NCI-H446 treated with DMSO at 0.1 percent for 48 hours (cell line): ENCODE results near the gene RBBP8.

ENCODE experiments used
- DNase-seq: peaks from one replicate; lab custom pipeline; 2025; lab: John Stamatoyannopoulos, UW

Gene RBBP8

DNA sequence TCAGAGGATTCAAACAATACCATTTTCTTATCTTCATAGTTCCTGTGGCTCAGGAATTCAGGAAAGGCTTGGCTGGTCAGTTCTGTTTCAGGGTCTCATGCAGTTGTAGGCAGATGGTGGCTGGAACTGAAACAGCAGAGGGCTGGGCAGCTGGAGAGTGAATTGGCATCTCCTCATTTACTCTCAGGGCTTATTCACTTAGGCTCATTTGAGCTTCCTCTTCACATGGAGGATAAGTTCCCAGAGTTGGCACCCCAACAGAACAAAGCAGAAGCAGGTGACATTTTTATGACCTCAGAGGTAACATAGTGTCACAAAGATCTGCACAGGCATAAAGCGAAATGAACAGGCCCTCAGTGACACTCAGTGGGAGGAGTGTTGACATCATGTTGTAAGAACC, 66.1 kb downstream of the RBBP8 start:
- no peak for DNase-seq

DNA sequence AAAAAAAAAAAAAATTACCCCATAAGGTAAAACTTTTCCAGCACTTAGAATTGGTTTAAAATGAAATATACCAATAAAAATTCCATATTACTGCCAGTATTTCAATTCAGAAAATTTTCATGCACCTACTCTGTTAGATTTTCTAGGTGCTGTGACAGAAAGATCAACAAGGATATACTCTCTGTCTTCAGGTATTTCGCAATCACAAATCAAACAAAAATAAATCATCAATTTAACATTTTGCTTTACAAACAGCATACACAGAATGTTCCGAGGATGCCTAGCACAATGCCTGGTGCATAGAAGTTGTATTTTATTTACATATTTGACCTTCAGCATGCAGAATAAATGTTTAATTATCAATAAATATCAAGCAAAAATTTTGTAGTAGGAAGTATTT, 66.5 kb downstream of the RBBP8 start:
- no peak for DNase-seq

DNA sequence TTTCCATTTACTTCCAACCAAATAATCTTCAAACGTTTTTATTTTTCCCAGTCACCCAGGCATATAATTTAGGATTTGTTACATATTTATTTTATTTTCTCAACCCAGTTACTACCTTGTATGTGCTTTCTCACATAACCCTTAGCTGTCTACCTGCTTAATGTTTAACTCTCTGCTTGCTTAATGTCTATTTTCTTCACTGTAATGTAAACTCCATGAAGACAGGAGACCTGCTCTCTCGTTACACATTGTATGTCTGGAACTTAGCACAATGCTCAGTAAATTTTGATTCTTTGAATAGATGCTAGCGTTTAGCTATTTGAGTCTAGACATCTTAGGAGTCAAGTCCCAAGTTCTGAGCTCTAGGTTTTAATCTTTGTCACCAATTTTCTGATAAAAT, 70.2 kb downstream of the RBBP8 start:
- DNase-seq: no peak

DNA sequence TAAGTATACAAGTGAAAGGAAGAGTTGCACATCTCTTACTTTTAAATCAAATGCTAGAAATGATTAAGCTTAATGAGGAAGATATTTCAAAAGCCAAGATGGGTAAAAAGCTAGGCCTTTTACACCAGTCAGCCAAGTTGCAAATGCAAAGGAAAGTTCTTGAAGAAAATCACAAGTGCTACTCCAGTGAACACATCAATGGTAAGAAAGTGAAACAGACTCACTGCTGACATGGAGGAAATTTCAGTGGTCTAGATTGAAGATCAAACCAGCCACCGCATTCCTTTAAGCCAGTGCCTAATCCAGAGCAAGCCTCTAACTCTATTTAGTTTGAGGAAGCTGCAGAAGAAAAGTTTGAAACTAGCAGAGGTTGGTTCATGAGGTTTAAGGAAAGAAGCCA, 79.1 kb downstream of the RBBP8 start:
- DNase-seq: no peak

DNA sequence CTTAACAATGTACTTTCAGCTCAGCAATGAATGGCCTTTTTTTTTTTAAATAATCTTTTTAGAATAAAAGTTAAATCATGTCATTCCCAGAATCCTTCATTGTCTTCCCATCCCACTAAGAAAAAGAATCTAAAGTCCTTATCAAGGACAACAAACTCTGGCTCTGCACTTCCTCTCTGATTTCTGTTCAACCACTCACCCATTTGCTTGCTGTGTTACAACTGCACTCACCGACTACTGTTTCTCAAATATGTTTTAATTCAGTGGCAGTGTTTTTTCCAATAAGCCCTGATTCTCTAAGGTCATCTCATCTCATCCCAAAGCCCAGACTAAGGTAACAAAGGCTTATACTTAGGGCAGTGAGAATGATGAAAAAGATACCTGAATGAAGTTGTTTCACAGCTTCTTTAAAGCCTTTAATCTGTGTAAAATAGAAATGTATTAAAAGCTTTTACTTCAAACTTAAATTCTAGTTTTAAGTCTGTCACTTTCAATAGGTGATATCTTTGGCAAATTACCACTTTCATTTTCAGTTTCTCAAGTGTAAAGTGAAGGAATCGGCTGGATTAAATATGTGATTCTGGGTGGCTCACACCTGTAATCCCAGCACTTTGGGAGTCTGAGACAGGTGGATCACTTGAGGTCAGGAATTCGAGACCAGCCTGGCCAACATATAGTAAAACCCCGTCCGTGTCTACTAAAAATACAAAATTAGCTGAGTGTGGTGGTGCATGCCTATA, 87.6 kb downstream of the RBBP8 start:
- DNase-seq: no peak

DNA sequence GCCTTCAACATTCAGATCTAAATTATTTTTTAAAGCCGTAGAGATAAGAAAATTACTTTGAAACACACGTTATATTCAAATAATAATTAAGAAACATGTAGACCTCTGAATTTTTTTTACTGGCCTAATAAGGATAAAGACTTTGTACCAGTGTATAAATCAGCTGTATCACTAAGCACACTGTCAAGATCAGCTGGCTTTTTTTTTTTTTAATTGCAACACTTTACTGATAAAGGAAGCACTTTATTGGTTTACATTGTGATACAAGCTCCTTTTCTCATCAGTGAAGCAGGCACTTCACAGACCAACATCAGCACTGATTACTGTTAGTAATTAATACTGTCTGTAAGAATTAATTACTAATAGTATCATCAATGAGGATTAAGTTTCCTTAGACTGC, 88.5 kb downstream of the RBBP8 start:
- DNase-seq: no peak

DNA sequence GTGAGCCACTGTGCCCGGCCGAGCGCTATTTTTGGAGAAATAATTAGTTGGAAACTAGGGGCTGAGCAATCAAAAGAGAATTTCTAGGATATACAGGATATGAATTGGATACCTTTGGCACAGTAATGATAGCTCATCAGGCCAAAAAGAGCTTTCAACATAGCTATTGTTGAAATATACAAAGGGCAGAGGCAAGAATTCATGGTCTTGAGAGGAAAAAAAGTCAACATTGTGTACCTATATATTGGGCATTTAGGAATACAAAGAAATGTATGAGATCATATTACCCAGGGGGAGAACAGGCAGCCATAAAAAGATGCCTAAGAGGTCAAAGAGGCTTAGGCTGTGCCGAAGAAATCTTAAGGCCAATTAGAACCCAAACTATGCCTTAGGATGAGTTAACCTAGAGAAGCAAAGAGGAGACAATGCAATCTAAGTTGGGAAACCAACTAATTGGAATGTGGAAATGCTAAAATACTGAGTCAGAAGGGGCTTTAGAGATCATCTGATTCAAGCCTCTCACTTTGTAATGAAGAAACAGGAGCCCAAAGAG, 99.0 kb downstream of the RBBP8 start:
- no peak for DNase-seq

DNA sequence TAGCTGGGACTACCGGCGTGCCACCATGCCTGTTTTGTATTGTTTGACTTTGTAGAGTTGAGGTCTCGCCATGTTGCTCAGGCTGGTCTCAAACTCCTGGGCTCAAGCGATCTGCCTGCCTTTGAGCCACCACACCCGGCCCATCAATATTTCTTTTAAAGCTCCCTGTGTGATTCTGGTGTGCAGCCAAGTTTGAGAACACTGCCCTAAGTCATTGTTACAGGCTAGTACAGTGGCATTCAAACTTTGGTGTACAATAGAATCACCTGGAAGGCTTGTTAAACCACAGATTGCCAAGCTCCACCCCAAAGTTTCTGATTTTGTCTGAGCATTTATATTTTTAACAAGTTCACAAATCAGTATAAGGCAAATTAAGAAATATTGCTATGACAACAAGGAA, 99.9 kb downstream of the RBBP8 start:
- no peak for DNase-seq

DNA sequence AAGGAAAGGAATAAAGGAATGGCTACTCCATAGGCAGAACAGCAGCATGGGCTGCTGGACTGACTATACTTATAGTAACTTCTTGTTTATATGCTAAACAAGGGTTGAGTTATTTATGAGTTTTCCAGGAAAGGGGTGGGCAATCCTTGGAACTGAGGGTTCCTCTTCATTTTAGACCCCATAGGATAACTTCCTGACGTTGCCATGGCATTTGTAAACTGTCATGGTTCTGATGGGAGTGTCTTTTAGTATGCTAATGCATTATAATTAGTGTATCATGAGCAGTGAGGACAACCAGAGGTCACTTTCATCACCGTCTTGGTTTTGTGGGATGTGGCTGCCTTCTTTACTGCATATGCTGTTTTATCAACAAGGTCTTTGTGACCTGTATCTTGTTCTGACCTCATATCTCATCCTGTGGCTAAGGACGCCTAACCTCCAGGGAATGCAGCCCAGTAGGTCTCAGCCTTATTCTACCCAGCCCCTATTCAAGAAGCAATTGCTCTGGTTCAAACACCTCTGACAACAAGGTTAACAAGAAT, 103.6 kb downstream of the RBBP8 start:
- DNase-seq: no peak

DNA sequence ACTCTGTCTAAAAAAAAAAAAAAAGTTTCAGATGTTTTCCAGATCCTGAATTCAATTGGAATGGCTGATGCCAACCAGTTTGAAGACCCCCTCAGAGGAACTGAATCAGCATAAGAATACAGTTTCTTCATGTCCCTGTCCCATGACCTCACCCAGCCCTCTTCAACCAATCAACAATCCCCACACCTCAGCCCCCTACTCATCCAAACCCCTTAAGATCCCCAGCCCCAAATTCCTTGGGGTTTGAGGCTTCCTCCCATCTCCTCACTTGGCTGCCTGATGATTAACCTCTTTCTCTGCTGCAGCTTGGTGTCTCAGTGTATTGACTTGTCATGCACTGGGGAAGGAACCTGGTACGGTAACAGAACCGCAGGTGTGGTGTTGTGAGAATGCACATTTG, 104.5 kb downstream of the RBBP8 start:
- no peak for DNase-seq

DNA sequence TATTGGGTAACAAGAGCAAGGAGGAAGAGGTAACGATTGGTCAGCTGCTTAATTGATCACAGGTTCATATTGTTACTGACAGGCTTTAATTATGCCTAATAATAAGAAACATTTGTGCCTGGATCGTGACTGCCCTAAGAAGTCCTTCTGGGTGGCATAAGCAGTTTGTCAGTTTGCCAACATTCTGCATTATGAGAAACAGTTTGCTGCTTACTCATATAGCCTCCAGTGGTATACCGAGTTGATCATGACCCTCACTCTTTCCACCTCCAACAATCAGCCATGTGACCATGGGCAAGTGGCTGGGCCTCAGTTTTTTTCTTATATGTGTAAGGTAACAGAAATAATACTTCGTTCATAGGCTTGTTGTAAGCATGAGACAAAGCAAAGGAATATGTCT, 105.6 kb downstream of the RBBP8 start:
- no peak for DNase-seq

DNA sequence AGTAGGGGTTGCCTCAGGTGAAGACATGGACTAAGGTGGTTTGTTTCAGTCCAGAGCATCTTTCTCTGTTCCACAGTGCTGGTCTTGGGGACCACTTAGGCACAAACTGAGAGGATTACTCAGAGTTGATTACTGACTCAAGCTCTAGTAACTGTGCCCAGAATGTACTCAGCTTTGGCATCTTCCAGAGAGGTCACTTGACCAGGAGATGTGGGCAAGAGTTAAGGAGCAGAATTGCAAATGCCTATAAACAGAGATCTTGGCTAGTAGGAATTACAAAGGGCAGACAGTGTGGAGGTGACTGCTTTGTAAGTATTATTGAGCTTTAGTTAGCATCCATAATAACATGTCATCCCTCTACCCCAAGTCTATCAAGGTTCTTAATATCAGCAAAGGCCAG, 109.0 kb downstream of the RBBP8 start:
- DNase-seq: no peak

DNA sequence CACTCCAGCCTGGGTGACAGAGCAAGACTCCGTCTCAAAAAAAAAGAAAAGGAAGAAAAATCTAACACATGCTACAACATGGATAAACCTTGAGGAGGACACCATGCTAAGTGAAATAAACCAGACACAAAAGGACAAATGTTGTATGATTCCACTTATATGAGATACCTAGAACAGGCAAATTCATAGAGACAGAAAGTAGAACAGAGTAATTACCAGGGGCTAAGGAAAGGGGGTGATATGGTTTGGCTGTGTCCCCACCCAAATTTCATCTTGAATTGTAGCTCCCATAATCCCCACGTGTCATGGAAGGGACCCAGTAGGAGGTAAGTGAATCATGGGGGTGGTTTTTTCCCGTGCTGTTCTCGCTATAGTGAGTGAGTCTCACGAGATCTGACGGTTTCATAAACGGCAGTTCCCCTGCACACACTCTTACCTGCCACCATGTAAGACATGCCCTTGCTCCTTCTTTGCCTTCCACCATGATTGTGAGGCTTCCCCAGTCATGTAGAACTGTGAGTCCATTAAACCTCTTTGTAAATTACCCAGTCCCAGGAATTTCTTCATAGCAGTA, 110.8 kb downstream of the RBBP8 start:
- no peak for DNase-seq

DNA sequence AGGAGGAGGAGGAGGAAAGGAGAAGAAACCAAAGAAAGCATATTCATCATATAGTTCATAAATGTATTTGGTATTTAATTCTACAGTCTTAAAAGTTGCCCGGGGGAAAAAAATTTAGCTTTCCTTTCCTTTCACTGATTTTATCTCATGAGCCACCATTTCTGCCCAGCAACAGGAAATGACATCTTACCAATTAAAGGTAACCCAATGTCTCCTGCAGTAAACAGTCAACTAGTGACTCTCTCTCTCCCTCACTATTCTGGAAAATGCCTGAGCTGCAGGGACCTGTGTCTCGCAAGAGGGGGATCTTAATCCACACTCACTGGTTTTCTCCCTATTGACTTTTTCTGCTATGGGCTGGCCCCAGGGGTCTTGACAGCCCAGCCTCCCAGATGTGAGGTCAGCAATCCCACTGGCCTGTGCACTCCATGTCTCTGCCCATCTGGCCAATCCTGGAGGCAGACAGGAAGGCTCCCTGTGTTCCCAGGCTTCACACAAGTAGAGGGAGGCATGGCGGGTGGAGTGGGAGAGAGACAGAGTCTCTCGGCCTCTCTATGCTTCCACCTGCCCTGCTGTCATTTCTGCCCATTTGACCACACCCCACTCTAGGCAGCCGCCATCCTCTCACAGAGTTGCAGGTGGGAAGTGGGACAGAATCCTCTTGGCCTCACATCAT, 116.7 kb downstream of the RBBP8 start:
- DNase-seq: no peak

DNA sequence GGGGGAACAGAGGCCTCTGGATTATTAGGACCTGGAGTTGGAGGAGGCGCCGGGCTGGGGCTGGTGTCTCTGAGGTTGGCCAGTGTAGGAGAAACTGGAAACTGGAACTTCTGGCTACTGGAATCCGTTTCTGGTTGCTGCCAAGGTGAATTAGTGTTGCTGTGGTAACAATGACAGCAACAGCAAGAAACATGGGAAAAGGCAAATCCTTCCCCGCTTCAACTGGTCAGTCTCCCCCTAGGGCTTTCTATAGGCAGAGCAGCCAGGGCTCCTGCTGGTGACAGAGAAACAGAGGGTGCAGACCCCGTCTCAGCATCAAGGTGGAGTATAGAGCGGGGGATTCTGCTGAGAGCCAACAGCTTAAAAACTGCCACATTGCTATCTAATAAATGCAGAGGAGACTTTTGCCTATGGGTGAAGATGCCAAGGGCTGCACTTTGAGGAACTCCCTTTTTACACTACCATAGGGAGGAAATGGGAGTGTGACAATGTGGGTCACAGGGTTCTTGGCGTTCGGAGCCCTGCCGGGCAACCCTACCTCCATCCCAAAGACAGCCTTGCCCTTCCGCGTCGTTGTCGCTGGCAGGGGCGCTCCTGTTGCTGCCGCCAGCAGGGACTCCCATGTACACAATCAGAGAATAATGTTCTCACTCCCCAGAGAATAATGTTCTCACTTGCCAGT, 120.8 kb downstream of the RBBP8 start:
- peak; percentile 33 for DNase-seq

DNA sequence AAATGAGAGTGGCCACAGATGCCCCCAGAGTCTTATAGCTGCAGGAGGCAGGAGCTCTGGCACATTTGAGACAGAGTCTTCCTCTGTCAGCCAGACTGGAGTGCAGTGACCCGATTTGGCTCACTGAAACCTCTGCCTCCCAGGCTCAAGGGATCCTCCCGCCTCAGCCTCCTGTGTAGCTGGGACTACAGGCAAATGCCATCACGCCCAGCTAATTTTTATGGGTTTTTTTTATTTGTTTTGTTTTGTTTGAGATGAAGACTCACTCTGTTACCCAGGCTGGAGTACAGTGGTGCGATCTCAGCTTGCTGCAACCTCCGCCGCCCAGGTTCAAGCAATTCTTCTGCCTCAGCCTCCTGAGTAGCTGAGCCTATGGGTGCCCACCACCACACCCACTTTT, 121.4 kb downstream of the RBBP8 start:
- no peak for DNase-seq

DNA sequence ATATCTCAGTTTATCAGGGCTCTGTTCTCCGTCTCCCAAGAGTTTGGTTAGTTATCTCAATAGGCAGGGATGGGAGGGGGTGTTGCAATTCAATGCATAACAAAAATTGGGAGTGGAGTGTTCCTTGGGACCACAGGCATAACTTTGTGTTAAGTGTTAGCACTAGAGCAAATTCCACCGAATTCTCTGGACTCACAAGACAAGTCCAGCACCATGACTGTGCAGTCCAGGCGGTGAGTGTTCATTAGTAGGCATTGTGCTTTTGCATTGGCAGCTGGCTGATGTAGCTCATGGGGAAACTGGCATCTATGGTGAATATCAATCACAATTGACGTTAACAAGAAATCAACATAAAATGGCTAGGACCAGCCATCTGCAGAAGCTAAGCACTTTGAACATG, 123.2 kb downstream of the RBBP8 start:
- DNase-seq: peak; percentile 54

DNA sequence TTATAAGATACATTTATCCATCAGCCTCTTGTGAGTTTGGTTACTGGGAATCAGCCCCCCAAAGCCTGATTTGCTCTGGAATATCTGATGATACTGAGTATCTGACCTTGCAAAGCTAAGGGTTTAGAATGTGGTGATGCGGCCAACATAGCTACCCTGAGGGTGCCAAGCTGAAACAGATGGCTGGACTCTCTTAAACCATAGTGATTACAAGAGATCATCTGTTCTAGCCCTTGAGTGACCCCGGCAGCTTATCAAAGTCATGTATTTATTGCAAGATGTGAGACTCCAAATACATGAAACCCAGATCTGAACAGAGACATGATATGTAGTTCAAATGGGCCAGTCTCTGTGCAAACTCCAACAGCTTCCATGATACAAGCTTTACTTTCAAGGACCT, 124.0 kb downstream of the RBBP8 start:
- no peak for DNase-seq

DNA sequence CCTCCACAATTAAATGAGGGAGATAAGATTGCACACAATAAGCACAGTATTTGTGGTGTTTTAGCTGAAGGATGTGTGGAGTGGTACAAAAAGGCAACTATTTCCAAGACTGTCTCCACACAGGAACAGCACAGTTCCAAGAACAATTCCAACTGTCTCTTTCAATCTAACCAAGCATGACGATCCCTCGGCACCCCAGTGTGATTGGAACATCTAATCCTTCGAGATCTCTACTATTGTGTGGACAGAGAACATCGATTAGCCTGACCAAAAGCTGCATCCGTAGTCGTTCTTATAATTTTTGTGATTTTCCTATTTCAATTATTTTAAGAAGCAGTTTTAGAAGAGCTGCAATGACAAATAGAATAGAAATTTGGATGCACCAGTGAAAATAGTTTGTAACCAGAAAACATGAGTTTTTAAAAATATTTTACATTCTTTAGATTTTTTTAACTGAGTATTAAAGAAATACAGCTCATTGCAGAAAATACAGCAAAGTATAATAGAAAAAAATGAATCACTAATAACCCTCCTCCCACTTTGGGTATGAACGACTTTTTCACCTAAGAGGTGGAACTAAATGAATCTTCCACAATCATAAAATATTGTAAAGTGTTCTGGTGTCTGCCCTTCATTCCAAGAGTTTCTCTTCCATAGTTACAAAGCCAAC, 125.8 kb downstream of the RBBP8 start:
- no peak for DNase-seq

DNA sequence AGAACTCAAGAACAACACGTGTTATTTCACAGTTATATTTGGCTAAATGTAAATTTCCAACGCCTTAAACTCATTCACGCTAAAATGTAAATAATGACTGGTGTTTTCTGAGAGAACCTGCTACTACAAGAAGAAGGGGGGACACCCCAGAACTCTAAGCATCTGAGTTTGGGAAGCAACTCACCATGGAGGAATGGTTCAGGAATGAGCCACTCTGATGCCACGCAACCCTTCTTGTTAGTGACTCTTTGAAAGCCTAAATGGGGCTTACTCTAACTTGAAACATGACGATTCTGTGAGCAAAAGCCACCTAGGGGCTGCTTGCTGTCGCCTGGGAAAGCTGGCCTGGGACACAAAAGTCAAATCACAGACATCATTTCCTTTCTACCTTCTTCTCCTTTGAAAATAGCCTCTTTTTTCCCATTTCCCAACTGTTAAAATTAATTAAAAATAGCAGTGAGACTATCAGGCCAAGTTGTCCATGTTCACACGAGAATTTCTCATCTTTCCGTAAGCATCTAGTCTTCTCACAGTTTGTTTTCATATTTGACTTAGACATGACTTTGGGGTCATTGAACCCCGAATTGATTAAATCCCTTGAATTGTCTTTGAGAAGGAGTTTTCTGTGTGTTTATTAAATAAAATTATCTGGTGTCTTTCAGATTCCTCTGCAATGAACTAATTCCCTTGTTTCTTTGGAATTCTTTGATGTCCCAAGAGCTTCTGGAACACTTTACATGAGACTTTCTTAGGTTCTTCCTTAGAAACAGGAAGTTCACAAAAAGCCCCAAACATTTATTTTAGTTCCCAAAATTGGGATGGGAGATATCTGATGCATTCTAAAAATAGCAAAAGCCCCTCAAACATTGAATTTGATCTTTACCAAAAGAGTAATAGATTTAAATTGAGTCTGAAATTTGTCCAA, 126.7 kb downstream of the RBBP8 start:
- no peak for DNase-seq

DNA sequence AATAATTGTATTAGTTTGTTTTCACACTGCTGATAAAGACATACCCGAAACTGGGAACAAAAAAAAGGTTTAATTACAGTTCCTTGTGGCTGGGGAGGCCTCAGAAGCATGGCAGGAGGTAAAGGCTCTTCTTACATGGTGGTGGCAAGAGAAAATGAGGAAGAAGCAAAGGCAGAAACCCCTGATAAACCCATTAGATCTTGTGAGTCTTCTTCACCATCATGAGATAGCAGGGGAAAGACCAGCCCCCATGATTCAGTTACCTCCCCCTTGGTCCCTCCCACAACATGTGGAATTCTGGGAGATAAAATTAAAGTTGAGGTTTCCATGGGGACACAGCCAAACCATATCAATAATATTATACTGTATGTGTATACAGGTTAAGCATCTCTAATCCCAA, 128.9 kb downstream of the RBBP8 start:
- DNase-seq: no peak
